ENCODE measurements around the gene H2BW2.

GRCh38 chrX:104018126-104018525 lies 21.6 kb upstream of the H2BW2 start:
- no peak for TF ChIP-seq CTCF (IDR thresholded peaks at IDR 0.05)
- TF ChIP-seq ZFX (IDR thresholded peaks at IDR 0.05; ENCODE audit: borderline replicate concordance) = no peak

All from 22Rv1 (cell line).